GM12801 (cell line): ENCODE results near the gene TMIGD2.

ENCODE experiments used
- CTCF ChIP-seq: IDR thresholded peaks from one replicate; pipeline ENCODE4 v1.5.1; 2011; ENCODE audit warnings: control low read depth; ENCODE audit not compliant: insufficient read length; ENCODE audit errors: extremely low read depth

TMIGD2 gene

GRCh38 chr19:4258181-4258580, 44.0 kb downstream of the TMIGD2 start:
- TF ChIP-seq CTCF, result no peak

- TF ChIP-seq CTCF, result no peak
Measured at GRCh38 chr19:4257025-4257424, 45.2 kb downstream of the TMIGD2 start.

GRCh38 chr19:4256563-4256962, 45.6 kb downstream of the TMIGD2 start:
- no peak for TF ChIP-seq CTCF

GRCh38 chr19:4246767-4247593, 55.2 kb downstream of the TMIGD2 start, which contains the start of gene YJU2:
TSS of gene YJU2 (plus strand) at chr19:4247080. CDS start at chr19:4247147, 67 bp downstream.
- no peak for TF ChIP-seq CTCF
